ENCODE results near the gene ELP5.
A peak's percentile ranks its signal among the peaks of the same experiment; 100 is the strongest.

ELP5 gene

GRCh38 chr17:7205561-7205960 lies 46.5 kb upstream of the ELP5 start:
- ChIA-PET POLR2A (interaction anchor here (0.9 kb wide), 1 partner anchor 14 kb away, joined by 3 read pairs; the partner anchor contains the start of genes ACADVL and DLG4), CTCF (no interaction called here)
- Histone ChIP-seq H3K9me3 (ENCODE audit: control insufficient read depth, insufficient read depth, low read depth, low read length) (no peaks in the 10 kb centered on the region), H3K4me1 (ENCODE audit: control insufficient read depth, insufficient read depth, low read length) (peaks cover 3% of the 10 kb centered on the region; the same call in 1 of the 2 replicates), H3K27ac (ENCODE audit: extremely low read depth, low read depth, low read length) (no peak overlapping the region), H3K36me3 (ENCODE audit: control insufficient read depth in 2 of 2, insufficient read depth in 1 of 2, low read length in 2 of 2) (peaks cover 9 to 31% of the 10 kb centered on the region in 2 experiments), H3K4me3 (ENCODE audit: low read depth, low read length) (no peak overlapping the region)
- TF ChIP-seq ZBTB26 (tag by site-specific recombination; optimal IDR thresholded peaks at IDR 0.05) (peak; percentile 0), WT1 (tag by site-specific recombination; IDR thresholded peaks at IDR 0.05) (no peak), ZNF549 (tag by site-specific recombination; IDR thresholded peaks at IDR 0.05) (no peak), EGR2 (tag by site-specific recombination; IDR thresholded peaks at IDR 0.05; ENCODE audit: low read depth) (0 out of 2 replicates have a peak, but pooled peaks have one; percentile 6), SCRT1 (tag by site-specific recombination; IDR thresholded peaks at IDR 0.05; ENCODE audit: borderline replicate concordance) (no peak)

- POLR2A ChIA-PET, result interaction anchor here (0.9 kb wide), 1 partner anchor 14 kb away, joined by 5 read pairs; no protein-coding TSS in a partner anchor
- Histone ChIP-seq H3K4me3 (ENCODE audit: low read depth, low read length) (no peak overlapping the region), H3K9me3 (ENCODE audit: control insufficient read depth, insufficient read depth, low read depth, low read length) (no peaks in the 10 kb centered on the region), H3K4me1 (ENCODE audit: control insufficient read depth, insufficient read depth, low read length) (peaks cover 3% of the 10 kb centered on the region; the same call in 1 of the 2 replicates), H3K36me3 (ENCODE audit: control insufficient read depth in 2 of 2, insufficient read depth in 1 of 2, low read length in 2 of 2) (peaks cover 0 to 20% of the 10 kb centered on the region in 2 experiments; a peak in 2 of 3 replicates), H3K27ac (ENCODE audit: extremely low read depth, low read depth, low read length) (no peak overlapping the region)
- CTCF ChIA-PET, result no interaction called here
- TF ChIP-seq ZNF639 (tag by site-specific recombination; IDR thresholded peaks at IDR 0.05), result no peak
- no peak for TF ChIP-seq HOXC10 (CRISPR knock-in tag; IDR thresholded peaks at IDR 0.05)
- peak; percentile 12; the same call in 1 of the 2 replicates for TF ChIP-seq GLIS2 (tag by site-specific recombination; IDR thresholded peaks at IDR 0.05)
- TF ChIP-seq PRDM6 (tag by site-specific recombination; IDR thresholded peaks at IDR 0.05), result no peak
- no peak for TF ChIP-seq ZNF529 (tag by site-specific recombination; IDR thresholded peaks at IDR 0.05; ENCODE audit: insufficient replicate concordance)
- no peak for TF ChIP-seq ZSCAN30 (tag by site-specific recombination; IDR thresholded peaks at IDR 0.05)
- TF ChIP-seq GFI1B (tag by site-specific recombination; IDR thresholded peaks at IDR 0.05), result no peak
- 0 out of 2 replicates have a peak, but pooled peaks have one; percentile 29 for TF ChIP-seq SCRT2 (tag by site-specific recombination; IDR thresholded peaks at IDR 0.05)
- no peak for TF ChIP-seq ZNF585B (tag by site-specific recombination; IDR thresholded peaks at IDR 0.05)
- TF ChIP-seq SP3 (tag by site-specific recombination; IDR thresholded peaks at IDR 0.05), result no peak
- no peak for TF ChIP-seq ZNF704 (tag by site-specific recombination; IDR thresholded peaks at IDR 0.05)
- no peak for TF ChIP-seq ZNF596 (tag by site-specific recombination; IDR thresholded peaks at IDR 0.05)
- TF ChIP-seq ZBTB26 (tag by site-specific recombination; optimal IDR thresholded peaks at IDR 0.05), result no peak
- TF ChIP-seq ZNF10 (tag by site-specific recombination; IDR thresholded peaks at IDR 0.05), result no peak
- TF ChIP-seq ZNF146 (tag by site-specific recombination; IDR thresholded peaks at IDR 0.05), result no peak
- no peak for TF ChIP-seq ZNF600 (tag by site-specific recombination; IDR thresholded peaks at IDR 0.05)
- no peak for TF ChIP-seq SP7 (tag by site-specific recombination; IDR thresholded peaks at IDR 0.05)
- no peak for TF ChIP-seq ZNF302 (tag by site-specific recombination; IDR thresholded peaks at IDR 0.05; ENCODE audit: low read depth)
- TF ChIP-seq ZNF155 (tag by site-specific recombination; IDR thresholded peaks at IDR 0.05), result no peak
- TF ChIP-seq ZNF19 (tag by site-specific recombination; IDR thresholded peaks at IDR 0.05; ENCODE audit: low read depth), result no peak
- 0 out of 2 replicates have a peak, but pooled peaks have one; percentile 9 for TF ChIP-seq PATZ1 (tag by site-specific recombination; IDR thresholded peaks at IDR 0.05)
Observed at GRCh38 chr17:7207120-7208001, 44.7 kb upstream of the ELP5 start.
